ENCODE data around the gene CHMP1A. TPM values are rescaled to one million over a fixed set of nuclear protein-coding genes. Genes with fewer than 3 reads are reported as not detected.

The CHMP1A gene
- total and polyA plus RNA-seq, 2 of the 8 experiments (the other 6 are each of a cell fraction or from before 2014, with no cell fraction given) = 64.4 to 75.8 TPM

GRCh38 chr16:89657442-89658220 lies at the start of gene CHMP1A, which contains the start of gene SPATA33 (continued):
- TF ChIP-seq, protein P1, sequence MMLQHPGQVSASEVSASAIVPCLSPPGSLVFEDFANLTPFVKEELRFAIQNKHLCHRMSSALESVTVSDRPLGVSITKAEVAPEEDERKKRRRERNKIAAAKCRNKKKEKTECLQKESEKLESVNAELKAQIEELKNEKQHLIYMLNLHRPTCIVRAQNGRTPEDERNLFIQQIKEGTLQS (IDR thresholded peaks at IDR 0.05; ENCODE audit: insufficient read depth, low read depth, low read length) = no peak
- TF ChIP-seq HDAC6 (IDR thresholded peaks at IDR 0.05; ENCODE audit: low read depth, low read length) (no peak), SAP30 (IDR thresholded peaks at IDR 0.05; ENCODE audit: insufficient read depth, insufficient replicate concordance, low read length) (no peak), CREB1 (IDR thresholded peaks at IDR 0.05) (peak; percentile 78), RXRA (IDR thresholded peaks at IDR 0.05; ENCODE audit: insufficient read depth, low read depth, low read length) (no peak), BRCA1 (IDR thresholded peaks at IDR 0.05; ENCODE audit: low read depth, low read length) (peak; percentile 76), SIX5 (IDR thresholded peaks at IDR 0.05; ENCODE audit: low read depth, low read length) (no peak), NRF1 (IDR thresholded peaks at IDR 0.05; ENCODE audit: low read depth, low read length) (0 out of 2 replicates have a peak, but pooled peaks have one; percentile 4), BCL11A (IDR thresholded peaks at IDR 0.05; ENCODE audit: low read depth in 2 of 2, low read length in 2 of 2) (no peak), RFX5 (IDR thresholded peaks at IDR 0.05; ENCODE audit: borderline replicate concordance, low read depth, low read length) (no peak), EGR1 (IDR thresholded peaks at IDR 0.05; ENCODE audit: borderline replicate concordance, low read depth, low read length) (no peak), POU5F1 (IDR thresholded peaks at IDR 0.05; ENCODE audit: low read depth, low read length) (no peak), BACH1 (IDR thresholded peaks at IDR 0.05; ENCODE audit: low read length) (peak; percentile 18; the same call in 1 of the 2 replicates), EZH2 (IDR thresholded peaks at IDR 0.05; ENCODE audit: low read depth, low read length, severe bottlenecking) (no peak), KDM4A (IDR thresholded peaks at IDR 0.05; ENCODE audit: low read depth, low read length, severe bottlenecking) (peak; percentile 72), KDM1A (IDR thresholded peaks at IDR 0.05; ENCODE audit: borderline replicate concordance, low read length) (no peak), MAFK (IDR thresholded peaks at IDR 0.05; ENCODE audit: low read depth, low read length) (no peak), USF2 (IDR thresholded peaks at IDR 0.05; ENCODE audit: low read length) (no peak), JUN (IDR thresholded peaks at IDR 0.05; ENCODE audit: low read depth, low read length) (no peak), POLR2A (IDR thresholded peaks at IDR 0.05; ENCODE audit: control extremely low read depth in 1 of 2, low read depth in 2 of 2, low read length in 2 of 2) (peak in 1 of 2 experiments; percentile 74; a peak in 2 of 3 replicates), CBX5 (IDR thresholded peaks at IDR 0.05; ENCODE audit: low read depth, low read length) (no peak)

Measured in H1 (cell line).